Measurements from ENCODE around the gene EID3. TPM values are rescaled to one million over a fixed set of nuclear protein-coding genes. Genes with fewer than 3 reads are reported as not detected.

The EID3 gene
- total and polyA plus RNA-seq, 2 experiments from 2014 or later = 3.3 to 3.4 TPM

GRCh38 chr12:104352106-104352713 is 48.7 kb downstream of the EID3 start:
- peaks cover 34% of the 10 kb centered on the region for H3K4me1 Mint-ChIP-seq
- peaks cover 9% of the 10 kb centered on the region for H3K27me3 Mint-ChIP-seq (ENCODE audit: insufficient read depth, low read depth, poor library complexity)
- Histone ChIP-seq H2AFZ (no peak overlapping the region), H3K79me2 (replicated peaks; ENCODE audit: insufficient read depth) (peaks cover 6% of the 10 kb centered on the region; the same call in 1 of the 2 replicates), H3K27ac (ENCODE audit: low read depth) (peak overlapping the region; percentile 63; the same call in 1 of the 2 replicates), H3K4me2 (no peak overlapping the region; the same call in 1 of the 2 replicates), H3K36me3 (ENCODE audit: insufficient read depth) (peaks cover 6% of the 10 kb centered on the region; the same call in 1 of the 2 replicates), H3F3A (replicated peaks; ENCODE audit: low read depth) (no peaks in the 10 kb centered on the region), H3K27me3 (ENCODE audit: insufficient read depth) (no peaks in the 10 kb centered on the region), H3K4me1 (ENCODE audit: insufficient read depth) (peaks cover 35% of the 10 kb centered on the region), H3K4me3 (no peak overlapping the region), H3K9me2 (ENCODE audit: insufficient read depth) (no peaks in the 10 kb centered on the region), H4K20me1 (replicated peaks; ENCODE audit: insufficient read depth) (peaks cover 4% of the 10 kb centered on the region)
- no peak overlapping the region for H3K27ac Mint-ChIP-seq
- H3K36me3 Mint-ChIP-seq (ENCODE audit: low read depth) = peaks cover 40% of the 10 kb centered on the region
- ATAC-seq (no peak), DNase-seq (ENCODE audit: low spot score) (no peak)
- no peak overlapping the region for H3K4me3 Mint-ChIP-seq
- TF ChIP-seq JUNB (IDR thresholded peaks at IDR 0.05; ENCODE audit: unreplicated experiment) (no peak), NANOG (IDR thresholded peaks at IDR 0.05; ENCODE audit: borderline replicate concordance) (no peak), ZNF462 (CRISPR knock-in tag; IDR thresholded peaks at IDR 0.05) (no peak), EZH2phosphoT487 (IDR thresholded peaks at IDR 0.05; ENCODE audit: unreplicated experiment) (no peak), ZNF331 (CRISPR knock-in tag; IDR thresholded peaks at IDR 0.05; ENCODE audit: low read depth) (no peak), EZH2 (IDR thresholded peaks at IDR 0.05; ENCODE audit: low read depth, unreplicated experiment) (no peak), REST (IDR thresholded peaks at IDR 0.05; ENCODE audit: unreplicated experiment) (no peak), ETS1 (IDR thresholded peaks at IDR 0.05) (no peak), CREB1 (CRISPR knock-in tag; IDR thresholded peaks at IDR 0.05; ENCODE audit: low read depth) (no peak), ZNF114 (CRISPR knock-in tag; IDR thresholded peaks at IDR 0.05) (no peak)
- no peaks in the 10 kb centered on the region for H3K9me3 Mint-ChIP-seq

All from GM23338 (cell line).